HepG2 (cell line): ENCODE data around the gene PTCD1. TPM values are rescaled to one million over a fixed set of nuclear protein-coding genes. Genes with fewer than 3 reads are reported as not detected.

Experiments
- ATAC-seq: fragments of 200-7000 bp; cut with Tn5 transposase; 3 replicates; pipeline ENCODE4 v1.9.1; 2020; ENCODE audit warnings: mild to moderate bottlenecking, moderate library complexity
- BruUV-seq: library from RNA; stranded (reverse); fragments of 400-500 nt; replicated peaks from 2 replicates; lab custom pipeline; 2021; lab: Mats Ljungman, UMichigan
- CTCF ChIA-PET: fragments of 300-600 bp; formaldehyde crosslinking; extraction: SDS; loops from one replicate; lab custom pipeline; 2021; ENCODE audit warnings: low total read pairs, inconsistent platforms, low intra/inter-chr PET ratio; lab: Yijun Ruan, JAX
- POLR2A ChIA-PET: fragments of 350-600 bp; sonication (Branson Sonifier 250); formaldehyde crosslinking; loops from one replicate; lab custom pipeline; 2020; ENCODE audit warnings: antibody characterized with exemption, inconsistent platforms; lab: Yijun Ruan, JAX
- DNase-seq: peaks from one replicate; pipeline ENCODE4 v3.0.0-alpha.2; 2015; ENCODE audit warnings: low spot score
- FAIRE-seq: peaks from 3 replicates; lab custom pipeline; 2011; peaks lifted over from hg19 to GRCh38; lab: Jason Lieb, UNC
- H2AFZ ChIP-seq: one replicate; pipeline ENCODE4 v1.6.1; 2011; ENCODE audit warnings: low read length, inconsistent platforms
- H3K27ac ChIP-seq: fragments of 300-600 bp; 3 replicates; pipeline ENCODE4 v1.8.0; 2011; ENCODE audit warnings: mixed run types, mild to moderate bottlenecking, mixed read lengths, low read length, inconsistent platforms; ENCODE audit not compliant: insufficient read depth; ENCODE audit errors: extremely low read length
- H3K27me3 ChIP-seq, 2 experiments: fragments of 200-600 bp in 1 of 2; 2 replicates in 1 of 2; 3 replicates in 1 of 2; pipeline versions ENCODE4 v1.6.0 to v1.8.0; 2011; ENCODE audit warnings: low read length in 2 of 2, mild to moderate bottlenecking in 2 of 2, moderate library complexity in 2 of 2, inconsistent platforms in 1 of 2; ENCODE audit not compliant: insufficient read depth in 2 of 2, control insufficient read depth in 1 of 2
- H3K36me3 ChIP-seq, 2 experiments: fragments of 200-600 bp in 1 of 2; replicated peaks in 1 of 2; 2 replicates in 1 of 2; 3 replicates in 1 of 2; pipeline versions ENCODE4 v1.5.1 to v1.8.0; 2011; ENCODE audit warnings: low read length in 2 of 2, inconsistent platforms in 1 of 2; ENCODE audit not compliant: insufficient read depth in 2 of 2, control insufficient read depth in 1 of 2
- H3K4me1 ChIP-seq: 2 replicates; pipeline ENCODE4 v1.5.1; 2012; ENCODE audit warnings: low read length, inconsistent platforms; ENCODE audit not compliant: insufficient read depth
- H3K4me2 ChIP-seq: 2 replicates; pipeline ENCODE4 v1.6.0; 2011; ENCODE audit warnings: low read depth, low read length, inconsistent platforms
- H3K4me3 ChIP-seq, 3 experiments: fragments of 200-600 bp in 1 of 3; sonication (generic), shearing (Covaris generic) in 1 of 3; replicated peaks in 1 of 3; 2 replicates each; pipeline ENCODE4 v1.5.1; 2011 to 2016; ENCODE audit warnings: low read length in 3 of 3, inconsistent platforms in 2 of 3, low read depth in 2 of 3, mild to moderate bottlenecking in 2 of 3, control low read depth in 1 of 3, mixed read lengths in 1 of 3; ENCODE audit not compliant: insufficient read depth in 1 of 3
- H3K79me2 ChIP-seq: one replicate; pipeline ENCODE4 v1.6.1; 2011; ENCODE audit warnings: low read length, inconsistent platforms; ENCODE audit not compliant: insufficient read depth
- H3K9ac ChIP-seq: 2 replicates; pipeline ENCODE4 v1.6.0; 2011; ENCODE audit warnings: mild to moderate bottlenecking, low read depth, low read length, inconsistent platforms; ENCODE audit not compliant: insufficient read depth
- H3K9me3 ChIP-seq: 2 replicates; pipeline ENCODE4 v1.5.1; 2012; ENCODE audit warnings: mild to moderate bottlenecking, low read length
- H4K20me1 ChIP-seq: 2 replicates; pipeline ENCODE4 v1.6.0; 2011; ENCODE audit warnings: inconsistent platforms, mild to moderate bottlenecking, low read length, moderate library complexity; ENCODE audit not compliant: insufficient read depth
- AGO1 ChIP-seq: fragments of 200-400 bp; formaldehyde crosslinking; IDR thresholded peaks from 2 replicates; pipeline ENCODE4 v1.6.1; 2017; ENCODE audit warnings: mild to moderate bottlenecking, low read depth, low read length, moderate library complexity; ENCODE audit not compliant: poor library complexity, severe bottlenecking
- AGO2 ChIP-seq: fragments of 200-400 bp; formaldehyde crosslinking; optimal IDR thresholded peaks from 2 replicates; pipeline ENCODE3; 2017; ENCODE audit warnings: mild to moderate bottlenecking, low read depth, low read length, moderate library complexity
- HDAC1 ChIP-seq: sonication (generic); formaldehyde crosslinking; IDR thresholded peaks from 2 replicates; pipeline ENCODE4 v1.5.1; 2020; ENCODE audit warnings: mild to moderate bottlenecking, missing genetic modification reagents
- HDAC6 ChIP-seq: fragments of 200-600 bp; sonication (generic); IDR thresholded peaks from 2 replicates; pipeline ENCODE4 v1.7.0; 2017; ENCODE audit warnings: mild to moderate bottlenecking, antibody characterized with exemption, low read length, low read depth
- HNRNPL ChIP-seq: fragments of 200-400 bp; formaldehyde crosslinking; IDR thresholded peaks from 2 replicates; pipeline ENCODE4 v1.6.1; 2017; ENCODE audit warnings: mild to moderate bottlenecking, low read depth, low read length
- NCOA1 ChIP-seq: sonication (generic); formaldehyde crosslinking; IDR thresholded peaks from 2 replicates; pipeline ENCODE4 v1.9.0; 2021; ENCODE audit warnings: missing genetic modification reagents
- POLR2A ChIP-seq, 2 experiments: IDR thresholded peaks; 2 replicates each; pipeline ENCODE4 v1.6.1; 2011; ENCODE audit warnings: low read depth in 2 of 2, low read length in 2 of 2, mild to moderate bottlenecking in 1 of 2, moderate library complexity in 1 of 2; ENCODE audit not compliant: insufficient read depth in 1 of 2
- POLR2G ChIP-seq: fragments of 200-400 bp; formaldehyde crosslinking; IDR thresholded peaks from 2 replicates; pipeline ENCODE4 v1.6.1; 2018; ENCODE audit warnings: mild to moderate bottlenecking, low read depth, low read length, moderate library complexity
- TOPORS ChIP-seq: sonication (generic); formaldehyde crosslinking; IDR thresholded peaks from 2 replicates; pipeline ENCODE4 v1.8.0; 2023; ENCODE audit warnings: mild to moderate bottlenecking, missing genetic modification reagents
- ZFP90 ChIP-seq: sonication (generic); formaldehyde crosslinking; IDR thresholded peaks from 2 replicates; pipeline ENCODE4 v1.8.0; 2022; ENCODE audit warnings: missing genetic modification reagents, mild to moderate bottlenecking, inconsistent platforms, borderline replicate concordance
- ZNF263 ChIP-seq: sonication (generic); formaldehyde crosslinking; IDR thresholded peaks from 2 replicates; pipeline ENCODE4 v1.4.0; 2020; ENCODE audit warnings: missing genetic modification reagents
- ZNF367 ChIP-seq: sonication (generic); formaldehyde crosslinking; IDR thresholded peaks from 2 replicates; pipeline ENCODE4 v1.4.0; 2020; ENCODE audit warnings: missing genetic modification reagents, borderline replicate concordance
- ZNF761 ChIP-seq: sonication (generic); formaldehyde crosslinking; conservative IDR thresholded peaks from 2 replicates; pipeline ENCODE4 v1.4.0; 2020; ENCODE audit warnings: mild to moderate bottlenecking, missing genetic modification reagents
- WGBS: methylation state at CpG from one replicate; pipeline ENCODE4 v1.1.6; 2017; ENCODE audit warnings: low lambda C conversion rate; 5-methylcytosine and 5-hydroxymethylcytosine counted together
- in situ Hi-C: cut with HindIII; loops from 2 replicates; pipeline ENCODE4 v1.10.0; 2017; ENCODE audit warnings: low pct_unique_long_range_greater_than_20kb; ENCODE audit not compliant: extremely low pct_ligation_motif_present
- intact Hi-C: fragments of 100-400 bp; cut with micrococcal nuclease; formaldehyde crosslinking; loops from one replicate; pipeline ENCODE4 v1.10.0; 2022; ENCODE audit not compliant: unreplicated experiment
- polyA plus RNA-seq, 8 experiments: library from polyadenylated mRNA; depleted of rRNA in 3 of 8; stranded (reverse) in 7 of 8; unstranded in 1 of 8; fragments of >200 nt; fragmentation: Illumina TruSeq in 4 of 8; extraction: Trizol in 4 of 8; gene quantifications; 2 replicates each; pipeline versions ENCODE4 v1.2.1 to v1.2.3, GENCODE V29; 2011 to 2016; ENCODE audit warnings: low read depth in 4 of 8, missing spikeins in 1 of 8, mixed read lengths in 1 of 8; ENCODE audit not compliant: insufficient read depth in 1 of 8
- total RNA-seq, 5 experiments: library from RNA; depleted of rRNA; stranded (reverse); fragments of >200 nt; fragmentation: Illumina TruSeq; extraction: Trizol; gene quantifications; 2 replicates each; pipeline ENCODE4 v1.2.3, GENCODE V29; 2016; ENCODE audit warnings: low read depth in 1 of 5
- TF ChIP-seq, protein P1 (sequence below): sonication (generic); formaldehyde crosslinking; IDR thresholded peaks from 2 replicates; pipeline ENCODE4 v1.5.0; 2020; ENCODE audit warnings: missing genetic modification reagents

PTCD1 gene
- total and polyA plus RNA-seq, 2 of the 13 experiments (the other 11 are each of a cell fraction or from before 2014, with no cell fraction given), result 3.0 to 8.4 TPM

DNA sequence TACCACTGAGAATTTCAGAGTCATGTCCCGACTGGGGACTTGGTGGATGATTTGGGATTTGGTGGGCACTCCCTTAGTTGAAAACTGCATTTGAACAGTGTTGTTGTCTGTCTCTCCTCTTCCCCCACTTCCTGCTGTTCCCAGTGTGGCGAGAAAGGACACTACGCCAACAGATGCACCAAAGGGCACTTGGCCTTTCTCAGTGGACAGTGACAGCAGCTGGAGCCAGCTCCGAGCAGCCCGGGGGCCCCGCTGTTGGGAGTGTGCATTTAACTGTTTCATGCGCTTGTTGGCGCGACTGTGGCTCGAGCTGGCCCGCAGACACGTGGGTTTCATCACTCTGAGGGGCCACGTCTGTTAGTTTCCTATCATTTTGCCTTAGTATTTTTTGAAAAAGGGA, 17.7 kb upstream of the PTCD1 start:
- Histone ChIP-seq H3K27me3 (no peaks in the 10 kb centered on the region), H3K36me3 (peaks cover 25 to 97% of the 10 kb centered on the region in 2 experiments), H3K9ac (no peak overlapping the region), H3K27ac (no peak overlapping the region), H3K4me1 (peaks cover 13% of the 10 kb centered on the region), H3K79me2 (peaks cover 30% of the 10 kb centered on the region), H3K4me3 (no peak overlapping the region), H2AFZ (no peak overlapping the region), H3K4me2 (no peak overlapping the region), H4K20me1 (peaks cover 41% of the 10 kb centered on the region), H3K9me3 (no peaks in the 10 kb centered on the region)
- in situ Hi-C loops (no loop called here), intact Hi-C loops (no loop called here)
- WGBS, result 93% methylated on average over 13 of the region's 13 CpGs
- ChIA-PET POLR2A (interaction anchor here (3.8 kb wide), 1 partner anchor 9 kb away, joined by 16 read pairs; the partner anchor contains the start of gene ATP5MF), CTCF (no interaction called here)
- FAIRE-seq (no peak), ATAC-seq (no peak), DNase-seq (no peak)
- no TSS peak for BruUV-seq
- TF ChIP-seq TOPORS (CRISPR knock-in tag), result no peak
- TF ChIP-seq POLR2A (IDR thresholded peaks at IDR 0.05; ENCODE audit: insufficient read depth in 1 of 2, low read depth in 2 of 2, low read length in 2 of 2), result peak in 1 of 2 experiments; percentile 23; a peak in 1 of 4 replicates
- no peak for TF ChIP-seq NCOA1
- no peak for TF ChIP-seq ZNF263 (CRISPR knock-in tag)
- no peak for TF ChIP-seq HDAC6
- TF ChIP-seq, protein P1, sequence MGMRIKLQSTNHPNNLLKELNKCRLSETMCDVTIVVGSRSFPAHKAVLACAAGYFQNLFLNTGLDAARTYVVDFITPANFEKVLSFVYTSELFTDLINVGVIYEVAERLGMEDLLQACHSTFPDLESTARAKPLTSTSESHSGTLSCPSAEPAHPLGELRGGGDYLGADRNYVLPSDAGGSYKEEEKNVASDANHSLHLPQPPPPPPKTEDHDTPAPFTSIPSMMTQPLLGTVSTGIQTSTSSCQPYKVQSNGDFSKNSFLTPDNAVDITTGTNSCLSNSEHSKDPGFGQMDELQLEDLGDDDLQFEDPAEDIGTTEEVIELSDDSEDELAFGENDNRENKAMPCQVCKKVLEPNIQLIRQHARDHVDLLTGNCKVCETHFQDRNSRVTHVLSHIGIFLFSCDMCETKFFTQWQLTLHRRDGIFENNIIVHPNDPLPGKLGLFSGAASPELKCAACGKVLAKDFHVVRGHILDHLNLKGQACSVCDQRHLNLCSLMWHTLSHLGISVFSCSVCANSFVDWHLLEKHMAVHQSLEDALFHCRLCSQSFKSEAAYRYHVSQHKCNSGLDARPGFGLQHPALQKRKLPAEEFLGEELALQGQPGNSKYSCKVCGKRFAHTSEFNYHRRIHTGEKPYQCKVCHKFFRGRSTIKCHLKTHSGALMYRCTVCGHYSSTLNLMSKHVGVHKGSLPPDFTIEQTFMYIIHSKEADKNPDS, result no peak
- TF ChIP-seq ZNF367 (CRISPR knock-in tag), result no peak
- peak; percentile 62 for TF ChIP-seq AGO2
- TF ChIP-seq AGO1, result peak; percentile 57
- peak; percentile 48; the same call in 1 of the 2 replicates for TF ChIP-seq POLR2G
- TF ChIP-seq HNRNPL, result no peak
- no peak for TF ChIP-seq ZNF761 (CRISPR knock-in tag)
- no peak for TF ChIP-seq ZFP90 (CRISPR knock-in tag)
- TF ChIP-seq HDAC1 (CRISPR knock-in tag), result no peak
